ENCODE data around the gene CHCHD6. TPM values are rescaled to one million over a fixed set of nuclear protein-coding genes. Genes with fewer than 3 reads are reported as not detected.

CHCHD6 gene
- total and polyA plus RNA-seq, 2 donors (not counting 3 experiments of a cell fraction or from before 2014, with no cell fraction given) = 8.4 to 10.1 TPM

DNA sequence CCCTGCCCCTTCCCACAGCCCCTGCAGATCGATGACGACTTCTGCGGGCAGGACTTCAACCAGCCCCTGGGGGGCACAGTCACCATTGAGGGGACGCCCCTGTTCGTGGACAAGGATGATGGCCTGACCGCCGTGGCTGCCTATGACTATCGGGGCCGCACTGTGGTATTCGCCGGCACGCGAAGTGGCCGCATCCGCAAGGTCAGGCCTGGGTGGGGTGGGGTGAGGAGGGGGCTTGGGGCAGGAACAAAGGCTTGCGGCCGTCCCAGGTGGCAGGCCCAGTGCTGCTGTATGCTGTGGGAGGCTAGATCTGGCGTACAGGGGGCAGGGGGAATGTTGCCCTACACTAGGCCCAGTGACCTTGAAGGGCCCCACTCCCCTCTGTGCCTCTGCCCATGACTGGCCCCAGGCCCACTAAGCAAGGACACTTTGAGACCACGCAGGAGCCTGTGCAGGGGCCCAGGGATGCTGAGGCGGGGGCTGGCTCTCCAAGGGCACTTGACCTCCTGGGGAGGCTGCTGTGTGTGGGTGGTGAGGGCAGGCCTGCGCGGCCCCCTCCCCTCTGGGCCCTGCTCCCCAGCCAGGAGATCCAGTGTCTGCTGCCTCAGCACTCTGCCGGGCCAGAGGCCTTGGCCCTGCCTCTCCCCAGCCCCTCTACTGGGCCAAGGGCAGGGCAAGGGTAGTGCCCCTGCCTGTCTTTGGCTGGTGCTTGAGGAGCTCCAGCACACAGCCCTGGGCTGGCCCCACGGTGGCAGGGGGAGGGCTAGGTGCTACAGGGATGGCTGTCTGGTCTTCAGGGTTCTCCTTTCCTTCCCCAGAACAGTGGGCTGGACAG is 287.5 kb downstream of the CHCHD6 start:
- no peak overlapping the region for H2AFZ ChIP-seq (ENCODE audit: low read depth, low read length)
- no peak for DNase-seq (ENCODE audit: low read depth, low spot score)
- H3K27me3 ChIP-seq (ENCODE audit: control insufficient read depth in 2 of 2, insufficient read depth in 2 of 2, low read length in 2 of 2) = no peaks in the 10 kb centered on the region
- no peak overlapping the region for H3K9ac ChIP-seq (replicated peaks; ENCODE audit: extremely low read depth, insufficient read depth, low read length)
- no peaks in the 10 kb centered on the region for H3K9me1 ChIP-seq (replicated peaks; ENCODE audit: control insufficient read depth, extremely low read depth, insufficient read depth, low read length)
- H3K4me2 ChIP-seq (ENCODE audit: insufficient read depth, low read length) = no peak overlapping the region
- no peak overlapping the region for H3K27ac ChIP-seq (ENCODE audit: insufficient read depth, low read depth, low read length)
- dilution Hi-C loops (cut with MboI; ENCODE audit: extremely low pct_ligation_motif_present, low sequenced_read_pairs) (no loop called here), intact Hi-C loops (cut with micrococcal nuclease) (no loop called here)
- ChIA-PET POLR2A (no interaction called here), CTCF (interaction anchor here (1.1 to 1.2 kb wide), 2 partner anchors 8 to 11 kb away, joined by 4 read pairs; no protein-coding TSS in a partner anchor)
- no peaks in the 10 kb centered on the region for H3K79me2 ChIP-seq (ENCODE audit: control insufficient read depth, insufficient read depth, low read length)
- H3K36me3 ChIP-seq (ENCODE audit: control insufficient read depth in 2 of 2, extremely low read depth in 1 of 2, insufficient read depth in 2 of 2, low read length in 2 of 2) = peaks cover 0 to 2% of the 10 kb centered on the region in 2 experiments
- no peaks in the 10 kb centered on the region for H4K20me1 ChIP-seq (replicated peaks; ENCODE audit: control insufficient read depth, extremely low read depth, insufficient read depth, low read length)
- no peak overlapping the region for H3K4me3 ChIP-seq (replicated peaks in 1 of 3; ENCODE audit: insufficient read depth in 1 of 3, low read depth in 1 of 3, low read length in 3 of 3)
- no peak for FAIRE-seq
- no peaks in the 10 kb centered on the region for H3K4me1 ChIP-seq (ENCODE audit: control insufficient read depth, extremely low read depth, insufficient read depth, low read length)
- BruUV-seq (replicated peaks) = no TSS peak
- TF ChIP-seq FOS (IDR thresholded peaks at IDR 0.05; ENCODE audit: borderline replicate concordance, insufficient read depth, low read length) (no peak), POLR2A (IDR thresholded peaks at IDR 0.05; ENCODE audit: low read depth, low read length) (no peak), MAX (IDR thresholded peaks at IDR 0.05; ENCODE audit: insufficient read depth, insufficient read length) (no peak), JUN (IDR thresholded peaks at IDR 0.05; ENCODE audit: borderline replicate concordance, insufficient read depth, insufficient read length, low read depth) (no peak), POLR2AphosphoS5 (IDR thresholded peaks at IDR 0.05; ENCODE audit: insufficient read depth, low read depth, low read length) (no peak), EZH2 (IDR thresholded peaks at IDR 0.05; ENCODE audit: borderline replicate concordance, low read depth, low read length, severe bottlenecking) (no peak), MYC (IDR thresholded peaks at IDR 0.05; ENCODE audit: low read depth, low read length) (no peak)
- no peaks in the 10 kb centered on the region for H3K9me3 ChIP-seq (replicated peaks; ENCODE audit: control insufficient read depth, insufficient read depth, low read length)

Measured in endothelial cell of umbilical vein (primary cell).